ENCODE measurements around the gene RAD52. TPM values are rescaled to one million over a fixed set of nuclear protein-coding genes. Genes with fewer than 3 reads are reported as not detected.

The RAD52 gene
- total RNA-seq, 4 donors from 2014 or later = 6.6 to 18.8 (median 11.6) TPM

- Histone ChIP-seq H3K4me1 (no peaks in the 10 kb centered on the region), H3K27ac (replicated peaks in 1 of 4) (no peak overlapping the region), H3K27me3 (no peaks in the 10 kb centered on the region), H3K4me3 (no peak overlapping the region), H3K36me3 (no peaks in the 10 kb centered on the region), H3K9me3 (no peaks in the 10 kb centered on the region)
- whole genome bisulfite sequencing = 95% methylated on average over 8 of the region's 8 CpGs
- DNase-seq (ENCODE audit: extremely low spot score) = no peak
- intact Hi-C loops (cut with DNase I) = no loop called here
- TF ChIP-seq POLR2AphosphoS5 (IDR thresholded peaks at IDR 0.05) (no peak), EP300 (IDR thresholded peaks at IDR 0.05) (no peak), POLR2A (IDR thresholded peaks at IDR 0.05; ENCODE audit: low read depth) (no peak)
- TF ChIP-seq, protein P1, sequence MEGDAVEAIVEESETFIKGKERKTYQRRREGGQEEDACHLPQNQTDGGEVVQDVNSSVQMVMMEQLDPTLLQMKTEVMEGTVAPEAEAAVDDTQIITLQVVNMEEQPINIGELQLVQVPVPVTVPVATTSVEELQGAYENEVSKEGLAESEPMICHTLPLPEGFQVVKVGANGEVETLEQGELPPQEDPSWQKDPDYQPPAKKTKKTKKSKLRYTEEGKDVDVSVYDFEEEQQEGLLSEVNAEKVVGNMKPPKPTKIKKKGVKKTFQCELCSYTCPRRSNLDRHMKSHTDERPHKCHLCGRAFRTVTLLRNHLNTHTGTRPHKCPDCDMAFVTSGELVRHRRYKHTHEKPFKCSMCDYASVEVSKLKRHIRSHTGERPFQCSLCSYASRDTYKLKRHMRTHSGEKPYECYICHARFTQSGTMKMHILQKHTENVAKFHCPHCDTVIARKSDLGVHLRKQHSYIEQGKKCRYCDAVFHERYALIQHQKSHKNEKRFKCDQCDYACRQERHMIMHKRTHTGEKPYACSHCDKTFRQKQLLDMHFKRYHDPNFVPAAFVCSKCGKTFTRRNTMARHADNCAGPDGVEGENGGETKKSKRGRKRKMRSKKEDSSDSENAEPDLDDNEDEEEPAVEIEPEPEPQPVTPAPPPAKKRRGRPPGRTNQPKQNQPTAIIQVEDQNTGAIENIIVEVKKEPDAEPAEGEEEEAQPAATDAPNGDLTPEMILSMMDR (IDR thresholded peaks at IDR 0.05) = no peak
Measured at GRCh38 chr12:969821-970220, 20.3 kb upstream of the RAD52 start.

GRCh38 chr12:968545-968944 is 19.1 kb upstream of the RAD52 start:
- Histone ChIP-seq H3K27ac (replicated peaks in 1 of 4) (no peak overlapping the region), H3K9me3 (no peaks in the 10 kb centered on the region), H3K4me3 (no peak overlapping the region), H3K36me3 (no peaks in the 10 kb centered on the region), H3K27me3 (no peaks in the 10 kb centered on the region), H3K4me1 (no peaks in the 10 kb centered on the region)
- TF ChIP-seq EP300 (IDR thresholded peaks at IDR 0.05) (no peak), POLR2A (IDR thresholded peaks at IDR 0.05; ENCODE audit: low read depth) (no peak), POLR2AphosphoS5 (IDR thresholded peaks at IDR 0.05) (no peak)
- TF ChIP-seq, protein P1 (IDR thresholded peaks at IDR 0.05) = no peak
- WGBS = 87% methylated on average over 4 of the region's 4 CpGs
- no peak for DNase-seq (ENCODE audit: extremely low spot score)
- intact Hi-C loops (cut with DNase I) = no loop called here

DNA sequence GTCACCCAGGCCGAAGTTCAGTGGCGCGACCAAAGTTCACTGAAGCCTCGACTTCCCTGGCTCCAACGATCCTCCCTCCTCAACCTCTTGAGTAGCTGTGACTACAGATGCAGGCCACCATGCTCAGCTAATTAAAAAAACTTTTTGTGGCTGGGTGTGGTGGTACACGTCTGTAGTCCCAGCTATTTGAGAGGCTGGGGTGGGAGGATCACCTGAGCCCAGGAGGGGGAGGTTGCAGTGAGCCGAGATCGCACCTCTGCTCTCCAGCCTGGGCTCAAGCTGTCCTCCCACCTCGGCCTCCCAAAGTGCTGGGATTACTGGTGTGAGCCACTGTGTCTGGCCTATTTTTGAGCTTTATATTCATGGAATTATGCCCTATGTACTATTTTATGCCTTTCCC is 18.1 kb upstream of the RAD52 start:
- intact Hi-C loops (cut with DNase I) = no loop called here
- 90% methylated on average over 9 of the region's 9 CpGs for whole genome bisulfite sequencing
- H3K4me1 ChIP-seq = no peaks in the 10 kb centered on the region
- DNase-seq (ENCODE audit: extremely low spot score) = no peak
- H3K36me3 ChIP-seq = no peaks in the 10 kb centered on the region
- no peak overlapping the region for H3K27ac ChIP-seq (replicated peaks in 1 of 4)
- no peak overlapping the region for H3K4me3 ChIP-seq
- no peaks in the 10 kb centered on the region for H3K9me3 ChIP-seq
- TF ChIP-seq, protein P1 (IDR thresholded peaks at IDR 0.05) = no peak
- TF ChIP-seq EP300 (IDR thresholded peaks at IDR 0.05) = no peak
- TF ChIP-seq POLR2A (IDR thresholded peaks at IDR 0.05; ENCODE audit: low read depth) = no peak
- TF ChIP-seq POLR2AphosphoS5 (IDR thresholded peaks at IDR 0.05) = no peak
- no peaks in the 10 kb centered on the region for H3K27me3 ChIP-seq

- TF ChIP-seq POLR2A (IDR thresholded peaks at IDR 0.05; ENCODE audit: low read depth) = no peak
- TF ChIP-seq, protein P1 (IDR thresholded peaks at IDR 0.05) = no peak
- TF ChIP-seq POLR2AphosphoS5 (IDR thresholded peaks at IDR 0.05) = no peak
- no peak for TF ChIP-seq EP300 (IDR thresholded peaks at IDR 0.05)
- no peak overlapping the region for H3K27ac ChIP-seq (replicated peaks in 1 of 4)
- no peaks in the 10 kb centered on the region for H3K9me3 ChIP-seq
- H3K4me1 ChIP-seq = no peaks in the 10 kb centered on the region
- WGBS = 55% methylated on average over 6 of the region's 6 CpGs
- H3K27me3 ChIP-seq = no peaks in the 10 kb centered on the region
- no peak overlapping the region for H3K4me3 ChIP-seq
- H3K36me3 ChIP-seq = no peaks in the 10 kb centered on the region
- no peak for DNase-seq (ENCODE audit: extremely low spot score)
- intact Hi-C loops (cut with DNase I) = no loop called here
Measured at GRCh38 chr12:966724-967123, 17.2 kb upstream of the RAD52 start.

DNA sequence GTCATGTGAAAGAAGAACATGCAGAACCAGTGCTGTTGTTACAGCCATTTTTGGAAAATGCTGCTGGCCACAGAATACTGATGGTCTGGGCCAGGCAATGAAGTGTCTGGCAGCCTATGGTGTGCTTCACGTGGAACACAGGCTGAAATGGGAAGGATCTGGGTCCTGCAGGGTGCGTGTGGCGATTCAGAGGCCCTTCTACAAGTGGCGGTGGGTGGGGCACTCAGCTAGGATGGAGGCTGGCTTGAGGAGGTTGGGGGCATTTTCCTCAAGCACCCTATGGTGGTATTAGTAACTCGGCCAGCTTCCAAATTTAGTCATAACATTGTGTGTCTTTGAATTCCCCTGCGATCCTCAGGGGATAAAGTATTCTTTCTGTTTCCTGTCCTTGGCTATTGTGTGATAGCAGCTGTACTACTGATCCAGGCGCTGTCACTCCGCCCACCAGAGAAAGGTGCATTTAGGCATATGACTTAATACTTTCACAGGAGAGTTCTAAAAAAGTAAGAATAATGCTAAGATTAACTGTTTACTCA is 9.2 kb upstream of the RAD52 start:
- Histone ChIP-seq H3K36me3 (no peaks in the 10 kb centered on the region), H3K4me1 (peaks cover 0 to 13% (median 7%) of the 10 kb centered on the region in 4 donors), H3K9me3 (no peaks in the 10 kb centered on the region), H3K27ac (replicated peaks in 1 of 4) (no peak overlapping the region), H3K27me3 (no peaks in the 10 kb centered on the region), H3K4me3 (no peak overlapping the region)
- TF ChIP-seq, protein P1 (IDR thresholded peaks at IDR 0.05) = no peak
- WGBS = 54% methylated on average over 7 of the region's 8 CpGs
- intact Hi-C loops (cut with DNase I) = no loop called here
- DNase-seq (ENCODE audit: extremely low spot score) = no peak
